Measurements from ENCODE around the gene DIP2C.
"Not testable (repeated sequence)": the region's sequence is repeated elsewhere in the genome, so short reads cannot be mapped to it uniquely, and the experiment has no call there.

The DIP2C gene

DNA sequence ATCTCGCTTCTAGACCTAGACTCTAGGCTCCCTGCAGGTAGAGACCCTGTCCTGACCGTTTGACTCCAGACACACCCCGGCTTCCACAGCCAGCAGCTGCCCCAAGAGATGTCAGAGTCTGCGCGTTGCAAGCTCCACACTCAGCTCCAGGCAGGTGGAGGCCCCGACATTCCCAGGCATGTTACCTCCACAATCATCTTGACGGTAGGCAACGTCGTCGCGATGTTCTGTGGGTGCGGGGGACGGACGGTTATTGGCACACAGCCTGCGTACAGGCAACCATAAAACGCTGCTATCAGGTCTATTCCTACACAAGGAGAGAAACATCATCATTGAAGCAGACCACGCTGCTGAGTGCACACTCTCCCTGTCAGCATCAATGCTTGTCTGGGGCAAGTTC, 341.0 kb downstream of the DIP2C start:
- no peak overlapping the region for H3K27ac ChIP-seq (ENCODE audit: low read depth, low read length)
- no peaks in the 10 kb centered on the region for H3K79me2 ChIP-seq (ENCODE audit: control insufficient read depth, insufficient read depth, low read length, unreplicated experiment)
- H3K4me1 ChIP-seq (ENCODE audit: control insufficient read depth, insufficient read depth, low read length, unreplicated experiment), result no peaks in the 10 kb centered on the region
- H3K4me3 ChIP-seq (ENCODE audit: low read depth, low read length), result no peak overlapping the region
- H3K27me3 ChIP-seq (ENCODE audit: insufficient read depth, low read length), result no peaks in the 10 kb centered on the region
- peaks cover 13% of the 10 kb centered on the region; the same call in 1 of the 2 replicates for H3K36me3 ChIP-seq (ENCODE audit: insufficient read depth, low read length)
- no peak overlapping the region for H2AFZ ChIP-seq (ENCODE audit: low read length, unreplicated experiment)

DNA sequence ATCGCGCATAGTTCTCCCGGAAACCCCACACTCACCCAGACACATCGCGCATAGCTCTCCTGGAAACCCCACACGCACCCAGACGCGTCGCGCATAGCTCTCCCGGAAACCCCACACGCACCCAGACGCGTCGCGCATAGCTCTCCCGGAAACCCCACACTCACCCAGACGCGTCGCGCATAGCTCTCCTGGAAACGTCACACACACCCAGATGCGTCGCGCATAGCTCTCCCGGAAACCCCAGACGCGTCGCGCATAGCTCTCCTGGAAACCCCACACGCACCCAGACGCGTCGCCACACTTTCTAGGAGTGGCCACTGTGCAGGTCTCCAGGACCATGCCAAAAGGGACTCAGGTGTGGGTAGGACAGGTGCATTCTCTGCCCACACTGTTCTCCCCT, 341.7 kb downstream of the DIP2C start:
- not testable (repeated sequence) for H3K4me1 ChIP-seq (ENCODE audit: control insufficient read depth, insufficient read depth, low read length, unreplicated experiment); H3K4me3 ChIP-seq (ENCODE audit: low read depth, low read length); H3K27ac ChIP-seq (ENCODE audit: low read depth, low read length); H3K27me3 ChIP-seq (ENCODE audit: insufficient read depth, low read length); H2AFZ ChIP-seq (ENCODE audit: low read length, unreplicated experiment); H3K79me2 ChIP-seq (ENCODE audit: control insufficient read depth, insufficient read depth, low read length, unreplicated experiment)
- H3K36me3 ChIP-seq (ENCODE audit: insufficient read depth, low read length), result peaks cover 13% of the 10 kb centered on the region; the same call in 1 of the 2 replicates

DNA sequence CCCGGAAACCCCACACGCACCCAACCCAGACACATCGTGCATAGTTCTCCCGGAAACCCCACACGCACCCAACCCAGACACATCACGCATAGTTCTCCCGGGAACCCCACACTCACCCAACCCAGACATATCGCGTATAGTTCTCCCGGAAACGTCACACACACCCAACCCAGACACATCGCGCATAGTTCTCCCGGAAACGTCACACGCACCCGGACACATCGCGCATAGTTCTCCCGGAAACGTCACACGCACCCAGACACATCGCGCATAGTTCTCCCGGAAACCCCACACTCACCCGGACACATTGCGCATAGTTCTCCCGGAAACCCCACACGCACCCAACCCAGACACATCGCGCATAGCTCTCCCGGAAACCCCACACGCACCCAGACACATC, 342.3 kb downstream of the DIP2C start:
- H3K27ac ChIP-seq (ENCODE audit: low read depth, low read length); H3K79me2 ChIP-seq (ENCODE audit: control insufficient read depth, insufficient read depth, low read length, unreplicated experiment); H3K4me3 ChIP-seq (ENCODE audit: low read depth, low read length); H3K27me3 ChIP-seq (ENCODE audit: insufficient read depth, low read length); H3K4me1 ChIP-seq (ENCODE audit: control insufficient read depth, insufficient read depth, low read length, unreplicated experiment); H2AFZ ChIP-seq (ENCODE audit: low read length, unreplicated experiment): not testable (repeated sequence)
- peaks cover 13% of the 10 kb centered on the region; the same call in 1 of the 2 replicates for H3K36me3 ChIP-seq (ENCODE audit: insufficient read depth, low read length)

DNA sequence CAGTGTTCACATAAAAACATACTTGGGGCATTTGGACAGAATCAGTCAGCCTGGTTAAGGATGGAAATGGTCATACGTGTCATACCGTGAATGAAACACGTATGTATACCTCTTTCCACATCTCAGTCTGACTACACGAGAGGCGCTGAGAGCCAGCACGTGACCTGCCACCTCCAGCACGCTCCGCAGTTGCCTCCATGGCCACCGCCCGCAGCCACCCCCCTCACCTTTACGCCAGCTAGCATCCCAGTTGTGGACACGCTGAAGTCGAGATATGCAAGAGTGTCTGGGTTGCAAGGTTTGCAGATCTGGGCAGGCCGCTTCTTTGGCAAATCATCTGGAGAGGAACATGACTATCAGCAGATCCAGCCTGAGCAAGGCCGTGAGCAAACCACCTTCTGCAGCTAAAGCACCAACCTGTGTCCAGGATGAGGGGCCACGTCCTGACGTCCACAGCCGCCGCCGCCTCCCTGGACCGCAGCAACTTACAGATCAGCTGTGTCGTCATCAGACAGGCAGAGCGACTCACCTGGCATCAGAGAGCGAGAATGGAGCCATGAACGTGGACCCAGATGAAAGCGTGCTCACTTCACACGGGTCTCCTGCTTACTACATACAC, 344.8 kb downstream of the DIP2C start:
- Histone ChIP-seq H3K79me2 (ENCODE audit: control insufficient read depth, insufficient read depth, low read length, unreplicated experiment) (no peaks in the 10 kb centered on the region), H3K36me3 (ENCODE audit: insufficient read depth, low read length) (peaks cover 13% of the 10 kb centered on the region; the same call in 1 of the 2 replicates), H3K4me1 (ENCODE audit: control insufficient read depth, insufficient read depth, low read length, unreplicated experiment) (no peaks in the 10 kb centered on the region), H3K27me3 (ENCODE audit: insufficient read depth, low read length) (no peaks in the 10 kb centered on the region), H3K4me3 (ENCODE audit: low read depth, low read length) (no peak overlapping the region), H2AFZ (ENCODE audit: low read length, unreplicated experiment) (no peak overlapping the region), H3K27ac (ENCODE audit: low read depth, low read length) (no peak overlapping the region)

DNA sequence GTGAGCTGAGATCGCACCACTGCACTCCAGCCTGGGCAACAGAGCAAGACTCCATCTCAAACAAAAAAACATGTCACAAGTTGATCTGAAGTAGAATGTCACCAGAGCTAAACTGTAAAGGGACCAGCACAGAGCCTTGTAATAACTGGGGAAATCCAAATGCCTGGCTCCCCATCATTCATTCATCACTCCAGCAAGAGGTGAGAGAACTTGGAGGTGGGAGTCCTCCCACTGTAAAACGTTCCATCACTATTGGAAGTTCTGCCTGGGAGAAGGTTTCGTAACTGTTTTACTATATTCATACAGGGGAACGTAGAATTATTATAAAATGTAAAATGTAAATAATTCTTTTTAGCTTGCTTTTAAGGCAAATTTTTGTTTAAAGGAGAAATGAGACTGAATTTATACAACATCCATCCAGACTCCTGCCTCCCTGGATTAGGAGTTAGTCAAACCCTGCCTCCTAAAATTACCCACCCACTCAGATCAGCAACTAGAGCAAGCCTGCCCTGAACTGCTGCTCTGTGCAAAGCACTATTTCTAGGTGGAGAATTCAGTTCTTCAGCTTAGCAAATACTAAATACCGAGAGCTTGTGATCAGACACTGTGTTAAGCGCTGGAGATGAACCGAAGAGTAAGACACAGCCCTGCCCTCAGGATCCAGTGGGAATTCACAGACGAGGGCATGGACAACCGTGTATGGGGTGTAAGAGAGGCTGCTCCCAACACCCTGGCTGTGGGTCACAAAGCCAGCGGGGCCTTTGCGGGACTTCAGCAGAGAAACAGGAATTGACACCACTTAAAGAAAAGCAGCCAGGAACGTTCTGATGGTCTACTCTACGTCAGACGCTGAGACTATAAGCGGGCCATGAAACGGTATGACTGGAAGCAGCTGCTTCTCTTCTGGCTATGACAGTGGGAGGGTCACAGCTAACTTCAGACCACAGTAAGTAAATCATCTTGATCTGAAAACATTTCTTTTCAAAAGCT, 345.9 kb downstream of the DIP2C start:
- H3K27ac ChIP-seq (ENCODE audit: low read depth, low read length), result no peak overlapping the region
- no peak overlapping the region for H3K4me3 ChIP-seq (ENCODE audit: low read depth, low read length)
- H3K4me1 ChIP-seq (ENCODE audit: control insufficient read depth, insufficient read depth, low read length, unreplicated experiment), result no peaks in the 10 kb centered on the region
- H3K27me3 ChIP-seq (ENCODE audit: insufficient read depth, low read length), result no peaks in the 10 kb centered on the region
- H3K36me3 ChIP-seq (ENCODE audit: insufficient read depth, low read length), result peaks cover 7% of the 10 kb centered on the region; the same call in 1 of the 2 replicates
- H3K79me2 ChIP-seq (ENCODE audit: control insufficient read depth, insufficient read depth, low read length, unreplicated experiment), result no peaks in the 10 kb centered on the region
- no peak overlapping the region for H2AFZ ChIP-seq (ENCODE audit: low read length, unreplicated experiment)

DNA sequence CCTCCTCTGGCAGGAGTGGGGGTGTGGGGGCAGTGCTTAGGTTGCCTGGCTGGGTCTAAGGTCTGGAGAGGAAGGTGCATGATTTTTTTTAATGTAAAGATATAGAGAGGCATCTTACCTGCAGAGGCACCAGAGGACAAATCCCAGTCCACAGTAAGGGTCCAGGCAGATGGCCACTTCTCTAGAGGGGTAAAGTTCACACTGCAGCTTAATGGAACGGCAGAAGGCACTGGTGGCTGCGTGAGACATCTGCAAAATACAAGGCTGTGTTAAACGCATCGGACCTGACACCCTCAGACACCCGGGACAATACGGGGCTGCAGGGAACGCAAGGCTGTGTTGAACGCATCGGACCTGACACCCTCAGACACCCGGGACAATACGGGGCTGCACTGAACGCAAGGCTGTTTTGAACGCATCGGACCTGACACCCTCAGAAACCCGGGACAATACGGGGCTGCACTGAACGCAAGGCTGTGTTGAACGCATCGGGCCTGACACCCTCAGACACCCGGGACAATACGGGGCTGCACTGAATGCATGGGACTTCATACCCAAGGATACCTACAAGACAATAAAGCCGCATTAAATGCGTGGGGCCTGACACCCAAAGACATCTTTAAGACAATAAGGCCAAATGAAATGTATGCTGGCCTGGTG, 348.3 kb downstream of the DIP2C start:
- Histone ChIP-seq H3K4me1 (ENCODE audit: control insufficient read depth, insufficient read depth, low read length, unreplicated experiment) (no peaks in the 10 kb centered on the region), H3K36me3 (ENCODE audit: insufficient read depth, low read length) (no peaks in the 10 kb centered on the region; the same call in 1 of the 2 replicates), H3K27me3 (ENCODE audit: insufficient read depth, low read length) (no peaks in the 10 kb centered on the region), H3K4me3 (ENCODE audit: low read depth, low read length) (no peak overlapping the region), H3K27ac (ENCODE audit: low read depth, low read length) (no peak overlapping the region), H3K79me2 (ENCODE audit: control insufficient read depth, insufficient read depth, low read length, unreplicated experiment) (no peaks in the 10 kb centered on the region), H2AFZ (ENCODE audit: low read length, unreplicated experiment) (no peak overlapping the region)

DNA sequence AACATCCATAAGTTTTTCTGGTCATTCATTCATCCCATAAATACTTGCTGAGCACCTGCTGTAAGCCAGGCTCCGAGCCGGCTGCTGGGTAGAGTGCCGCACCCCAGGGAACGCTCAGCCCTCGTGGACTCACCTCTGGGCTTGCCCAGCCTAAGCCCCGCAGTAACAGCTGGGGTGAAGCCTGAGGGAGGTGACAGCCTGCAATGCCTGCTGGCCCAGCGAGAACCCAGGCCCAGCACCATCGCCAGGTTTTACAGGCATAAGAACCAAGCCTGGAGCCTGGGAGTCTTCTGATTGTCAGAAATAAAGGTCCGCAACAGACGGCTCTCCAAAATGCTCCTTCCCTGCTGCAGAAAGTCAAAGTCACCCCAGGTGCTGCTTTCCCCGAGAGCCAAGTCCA, 348.8 kb downstream of the DIP2C start:
- no peaks in the 10 kb centered on the region for H3K4me1 ChIP-seq (ENCODE audit: control insufficient read depth, insufficient read depth, low read length, unreplicated experiment)
- H3K36me3 ChIP-seq (ENCODE audit: insufficient read depth, low read length), result no peaks in the 10 kb centered on the region; the same call in 1 of the 2 replicates
- no peaks in the 10 kb centered on the region for H3K79me2 ChIP-seq (ENCODE audit: control insufficient read depth, insufficient read depth, low read length, unreplicated experiment)
- no peak overlapping the region for H3K27ac ChIP-seq (ENCODE audit: low read depth, low read length)
- no peaks in the 10 kb centered on the region for H3K27me3 ChIP-seq (ENCODE audit: insufficient read depth, low read length)
- H2AFZ ChIP-seq (ENCODE audit: low read length, unreplicated experiment), result no peak overlapping the region
- no peak overlapping the region for H3K4me3 ChIP-seq (ENCODE audit: low read depth, low read length)

DNA sequence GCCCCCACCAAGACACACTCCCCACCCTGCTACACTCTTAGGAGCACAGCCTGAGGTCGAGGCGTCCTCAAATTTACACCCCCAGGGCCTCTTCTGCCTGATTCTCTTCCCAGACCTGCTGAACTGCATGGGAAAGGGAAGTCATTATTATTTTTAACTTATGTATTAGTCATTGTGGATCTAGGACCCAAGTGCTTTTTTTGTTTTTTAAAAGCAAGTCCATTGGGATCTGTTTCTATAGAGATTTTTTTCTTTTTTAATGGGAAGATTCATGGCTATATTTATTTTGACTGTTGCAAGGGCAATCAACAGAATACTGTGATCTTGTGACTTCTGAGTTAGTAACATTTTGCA, 350.5 kb downstream of the DIP2C start:
- no peak overlapping the region for H3K4me3 ChIP-seq (ENCODE audit: low read depth, low read length)
- no peak overlapping the region for H2AFZ ChIP-seq (ENCODE audit: low read length, unreplicated experiment)
- no peaks in the 10 kb centered on the region for H3K79me2 ChIP-seq (ENCODE audit: control insufficient read depth, insufficient read depth, low read length, unreplicated experiment)
- H3K36me3 ChIP-seq (ENCODE audit: insufficient read depth, low read length), result no peaks in the 10 kb centered on the region
- H3K4me1 ChIP-seq (ENCODE audit: control insufficient read depth, insufficient read depth, low read length, unreplicated experiment), result peaks cover 5% of the 10 kb centered on the region
- no peaks in the 10 kb centered on the region for H3K27me3 ChIP-seq (ENCODE audit: insufficient read depth, low read length)
- no peak overlapping the region for H3K27ac ChIP-seq (ENCODE audit: low read depth, low read length)

DNA sequence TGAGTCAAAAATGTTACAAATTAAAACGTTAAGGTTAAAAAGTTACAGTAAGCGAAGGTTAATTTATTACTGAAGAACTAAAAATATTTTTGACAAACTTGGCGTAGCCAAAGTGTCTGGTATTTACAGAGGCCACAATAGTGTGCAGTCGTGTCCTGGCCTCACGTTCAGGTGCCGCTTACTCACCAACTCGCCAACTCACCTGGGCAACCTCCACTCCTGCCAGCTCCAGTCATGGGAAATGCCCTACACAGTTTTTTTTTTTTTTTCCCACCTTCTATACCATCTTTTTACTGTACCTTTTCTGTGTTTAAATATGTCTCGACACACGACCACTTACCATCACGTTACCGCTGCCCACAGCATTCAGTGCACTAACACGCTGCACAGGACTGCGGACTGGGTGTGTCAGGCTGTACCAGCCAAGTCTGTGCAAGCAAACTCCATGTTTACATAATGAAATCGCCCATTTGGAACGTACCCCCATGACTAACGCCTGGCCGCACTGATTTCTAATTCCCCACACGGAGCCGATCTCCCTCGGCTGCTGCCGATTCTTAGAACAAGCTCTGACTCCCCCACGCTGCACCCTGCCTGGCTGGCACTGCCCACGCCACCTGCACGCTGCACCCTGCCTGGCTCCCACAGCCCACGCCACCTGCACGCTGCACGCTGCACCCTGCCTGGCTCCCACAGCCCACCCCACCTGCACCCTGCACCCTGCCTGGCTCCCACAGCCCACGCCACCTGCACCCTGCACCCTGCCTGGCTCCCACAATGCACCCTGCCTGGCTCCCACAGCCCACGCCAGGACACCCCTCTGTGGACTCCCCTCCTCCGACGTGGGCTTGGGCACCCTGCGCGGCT, 351.1 kb downstream of the DIP2C start:
- Histone ChIP-seq H3K27ac (ENCODE audit: low read depth, low read length) (no peak overlapping the region), H3K4me3 (ENCODE audit: low read depth, low read length) (no peak overlapping the region), H3K27me3 (ENCODE audit: insufficient read depth, low read length) (no peaks in the 10 kb centered on the region), H3K79me2 (ENCODE audit: control insufficient read depth, insufficient read depth, low read length, unreplicated experiment) (no peaks in the 10 kb centered on the region), H2AFZ (ENCODE audit: low read length, unreplicated experiment) (no peak overlapping the region), H3K4me1 (ENCODE audit: control insufficient read depth, insufficient read depth, low read length, unreplicated experiment) (peaks cover 5% of the 10 kb centered on the region), H3K36me3 (ENCODE audit: insufficient read depth, low read length) (no peaks in the 10 kb centered on the region)

DNA sequence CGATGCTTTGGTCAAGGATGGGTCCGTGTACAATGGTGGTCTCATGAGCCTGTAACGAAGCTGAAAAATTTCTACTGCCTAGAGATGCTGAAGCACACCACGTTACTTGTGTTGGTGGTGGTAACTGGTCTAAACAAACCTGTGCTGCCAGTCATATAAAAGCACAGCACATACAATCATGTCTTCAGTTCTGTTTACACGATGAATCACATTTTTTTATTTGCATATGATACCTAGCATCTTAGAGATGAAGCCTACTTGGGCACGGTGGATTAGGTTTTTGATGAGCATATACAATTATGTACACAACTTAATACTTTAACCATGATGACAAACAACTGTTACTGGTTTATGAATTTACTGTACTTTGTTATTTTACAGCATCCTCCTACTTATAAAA, 353.2 kb downstream of the DIP2C start:
- Histone ChIP-seq H3K36me3 (ENCODE audit: insufficient read depth, low read length) (no peaks in the 10 kb centered on the region), H3K27ac (ENCODE audit: low read depth, low read length) (no peak overlapping the region), H3K79me2 (ENCODE audit: control insufficient read depth, insufficient read depth, low read length, unreplicated experiment) (no peaks in the 10 kb centered on the region), H3K27me3 (ENCODE audit: insufficient read depth, low read length) (no peaks in the 10 kb centered on the region), H3K4me1 (ENCODE audit: control insufficient read depth, insufficient read depth, low read length, unreplicated experiment) (peaks cover 5% of the 10 kb centered on the region), H3K4me3 (ENCODE audit: low read depth, low read length) (no peak overlapping the region), H2AFZ (ENCODE audit: low read length, unreplicated experiment) (no peak overlapping the region)

Measured in ACC112 (cell line).